ENCODE data around the gene RALGAPB. TPM values are rescaled to one million over a fixed set of nuclear protein-coding genes. Genes with fewer than 3 reads are reported as not detected.

The RALGAPB gene
- total RNA-seq, 1 experiment from 2014 or later: 36.7 TPM

Small RNA genes within 50 kb of the gene (microRNA-seq; reads per million reads assigned to microRNA genes)
- gene MIR548O2 (ENCODE audit: borderline number of aligned reads): not detected

Other genes with a start within 250 kb of the RALGAPB start
- 0.16 to 0.50 TPM (median 0.27 TPM) in 3 replicates for gene KIAA1755, start 212.1 kb upstream of the RALGAPB start, total RNA-seq (2021)
- gene BPI, start 168.7 kb upstream of the RALGAPB start, total RNA-seq (2021): not detected in 3 replicates
- gene LBP, start 126.4 kb upstream of the RALGAPB start, total RNA-seq (2021): 0.27 to 0.37 TPM (median 0.34 TPM) in 3 replicates
- 52.0 to 71.6 TPM (median 57.4 TPM) in 3 replicates for gene SNHG17, start 37.5 kb upstream of the RALGAPB start, total RNA-seq (2021)
- not detected in 3 replicates for gene ADIG, start 108.4 kb downstream of the RALGAPB start, total RNA-seq (2021)
- 0.46 to 0.72 TPM (median 0.60 TPM) in 3 replicates for gene ARHGAP40, start 129.0 kb downstream of the RALGAPB start, total RNA-seq (2021)